C4-2B (cell line): Measurements from ENCODE around the gene OR4Q3.
"Not testable (repeated sequence)": the region's sequence is repeated elsewhere in the genome, so short reads cannot be mapped to it uniquely, and the experiment has no call there.

Experiments used
- H3K27ac ChIP-seq: fragments of 450-650 bp; 2 replicates; pipeline ENCODE4 v1.5.1; 2017
- ZFX ChIP-seq: fragments of 450-650 bp; IDR thresholded peaks from 2 replicates; pipeline ENCODE4 v1.6.1; 2017
- TF ChIP-seq, protein P1 (sequence below): fragments of 450-650 bp; conservative IDR thresholded peaks from 2 replicates; pipeline ENCODE4 v1.5.1; 2017; ENCODE audit warnings: mild to moderate bottlenecking

The OR4Q3 gene

DNA sequence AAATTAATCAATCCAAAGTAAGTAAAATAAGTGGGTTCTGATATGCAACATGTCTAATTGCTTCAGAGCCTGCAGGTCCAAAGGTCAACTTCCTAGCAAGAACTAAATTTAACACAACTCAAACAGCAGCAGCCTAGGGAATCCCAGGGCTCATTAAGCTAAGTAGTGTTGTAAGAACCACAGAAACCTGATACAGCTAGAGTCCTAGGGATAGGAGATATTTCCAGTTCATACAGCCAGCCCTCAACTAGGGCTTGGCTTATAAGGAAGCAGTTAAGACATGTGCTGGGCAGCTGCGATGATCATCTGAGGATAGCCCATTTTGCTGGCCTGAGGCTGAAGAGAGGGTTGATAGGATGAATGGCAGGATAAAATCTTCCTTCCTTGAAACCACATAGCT is at the start of gene OR4Q3:
Gene OR4Q3 (plus strand): TSS at position 316 of the 400 bp plus-strand sequence.
- TF ChIP-seq, protein P1, sequence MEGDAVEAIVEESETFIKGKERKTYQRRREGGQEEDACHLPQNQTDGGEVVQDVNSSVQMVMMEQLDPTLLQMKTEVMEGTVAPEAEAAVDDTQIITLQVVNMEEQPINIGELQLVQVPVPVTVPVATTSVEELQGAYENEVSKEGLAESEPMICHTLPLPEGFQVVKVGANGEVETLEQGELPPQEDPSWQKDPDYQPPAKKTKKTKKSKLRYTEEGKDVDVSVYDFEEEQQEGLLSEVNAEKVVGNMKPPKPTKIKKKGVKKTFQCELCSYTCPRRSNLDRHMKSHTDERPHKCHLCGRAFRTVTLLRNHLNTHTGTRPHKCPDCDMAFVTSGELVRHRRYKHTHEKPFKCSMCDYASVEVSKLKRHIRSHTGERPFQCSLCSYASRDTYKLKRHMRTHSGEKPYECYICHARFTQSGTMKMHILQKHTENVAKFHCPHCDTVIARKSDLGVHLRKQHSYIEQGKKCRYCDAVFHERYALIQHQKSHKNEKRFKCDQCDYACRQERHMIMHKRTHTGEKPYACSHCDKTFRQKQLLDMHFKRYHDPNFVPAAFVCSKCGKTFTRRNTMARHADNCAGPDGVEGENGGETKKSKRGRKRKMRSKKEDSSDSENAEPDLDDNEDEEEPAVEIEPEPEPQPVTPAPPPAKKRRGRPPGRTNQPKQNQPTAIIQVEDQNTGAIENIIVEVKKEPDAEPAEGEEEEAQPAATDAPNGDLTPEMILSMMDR = no peak
- TF ChIP-seq ZFX = no peak
- no peak within 1 kb of the TSS for H3K27ac ChIP-seq

DNA sequence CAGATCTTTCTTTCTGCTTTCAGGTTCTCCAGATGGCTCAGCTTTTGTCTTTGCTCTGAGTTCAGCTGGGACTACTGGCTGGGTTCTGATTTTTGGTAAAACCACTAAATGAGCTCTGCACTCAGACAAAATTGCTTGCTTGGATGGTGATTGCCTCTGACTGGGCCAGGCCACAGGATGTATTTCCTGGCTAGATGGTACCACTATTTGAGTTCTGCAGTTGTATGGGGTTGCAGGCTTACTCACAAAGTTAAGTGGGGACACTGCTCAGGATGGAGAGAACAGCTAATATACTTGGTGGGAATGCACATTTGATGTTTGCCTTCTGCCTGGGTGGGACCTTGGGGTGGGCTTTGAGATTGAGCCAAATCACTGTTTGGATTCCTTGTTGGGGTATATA is 14.0 kb upstream of the OR4Q3 start:
- TF ChIP-seq, protein P1 = no peak
- no peak for TF ChIP-seq ZFX
- H3K27ac ChIP-seq = no peak overlapping the region

DNA sequence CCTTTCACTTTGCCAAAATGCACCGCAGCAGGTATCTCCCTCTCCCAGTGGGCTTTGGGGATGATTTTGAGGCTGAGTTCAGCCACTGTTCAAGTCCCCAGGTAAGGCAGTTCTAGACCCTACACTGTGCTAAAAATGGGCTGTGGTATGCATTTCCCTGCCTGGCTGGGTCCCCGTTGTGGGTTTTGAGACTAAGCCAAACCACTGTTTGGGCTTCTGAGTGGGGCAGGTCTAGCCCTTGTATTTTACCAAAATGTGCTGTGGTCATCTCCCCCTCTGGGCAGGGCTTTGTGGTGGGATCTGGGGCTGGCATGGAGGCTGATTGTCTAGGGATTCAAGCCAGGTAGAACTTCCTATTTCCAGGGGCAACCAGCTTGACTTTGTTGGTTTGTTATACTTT is 13.6 kb upstream of the OR4Q3 start:
- TF ChIP-seq ZFX = no peak
- TF ChIP-seq, protein P1 = no peak
- H3K27ac ChIP-seq = no peak overlapping the region

DNA sequence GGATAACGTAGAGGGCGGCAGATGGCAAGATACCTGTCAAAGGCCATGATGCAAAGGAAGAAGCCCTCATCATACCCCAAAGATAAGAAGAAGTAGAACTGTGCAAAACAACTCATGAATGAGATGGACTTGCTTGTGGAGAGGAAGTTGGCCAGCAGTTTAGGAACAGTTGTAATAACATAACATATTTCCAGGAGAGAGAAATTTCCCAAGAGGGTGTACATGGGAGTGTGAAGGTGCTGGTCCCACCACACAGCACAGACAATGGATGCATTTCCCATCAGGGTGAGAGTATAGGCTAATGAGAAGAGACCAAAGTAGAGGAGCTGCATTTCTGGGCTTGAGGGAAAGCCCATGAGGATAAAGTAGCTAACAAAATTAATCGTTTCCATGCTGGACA is 9.5 kb upstream of the OR4Q3 start:
- H3K27ac ChIP-seq = not testable (repeated sequence)

DNA sequence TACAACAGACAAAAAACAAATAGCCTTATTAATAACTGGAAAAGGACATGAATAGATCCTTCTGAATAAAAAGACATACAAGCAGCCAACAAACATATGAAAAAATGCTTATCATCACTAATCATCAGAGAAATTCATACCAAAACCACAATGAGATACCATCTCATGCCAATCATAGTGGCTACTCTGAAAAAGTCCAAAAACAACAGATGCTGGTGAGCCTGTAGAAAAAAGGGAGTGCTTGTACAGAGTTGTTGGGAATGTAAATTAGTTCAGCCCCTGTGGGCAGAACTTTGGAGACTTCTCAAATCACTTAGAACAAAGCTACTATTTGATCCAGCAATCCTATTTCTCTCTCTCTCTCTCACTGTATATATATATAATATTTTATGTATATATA is 8.9 kb downstream of the OR4Q3 start:
- not testable (repeated sequence) for H3K27ac ChIP-seq

DNA sequence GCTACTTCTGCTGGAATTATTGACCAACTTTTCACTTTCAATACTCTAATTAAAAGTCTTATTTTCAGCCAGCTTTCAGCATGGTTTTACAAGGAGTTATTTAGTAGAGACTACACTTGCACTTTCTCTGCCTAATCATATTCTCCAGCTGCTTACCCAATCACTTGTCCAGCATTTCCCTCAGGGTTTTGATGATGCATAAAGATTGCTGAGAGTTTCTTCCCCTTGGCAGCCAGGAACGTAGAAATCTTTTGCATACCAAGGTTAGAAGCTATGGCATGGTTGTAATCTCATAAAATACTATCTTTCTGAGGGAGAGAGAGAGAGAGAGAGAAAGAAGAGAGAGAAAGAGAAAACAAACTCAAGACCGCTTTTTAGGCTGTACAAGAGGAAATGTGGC is 10.8 kb downstream of the OR4Q3 start:
- TF ChIP-seq, protein P1 = no peak
- TF ChIP-seq ZFX = no peak
- no peak overlapping the region for H3K27ac ChIP-seq

DNA sequence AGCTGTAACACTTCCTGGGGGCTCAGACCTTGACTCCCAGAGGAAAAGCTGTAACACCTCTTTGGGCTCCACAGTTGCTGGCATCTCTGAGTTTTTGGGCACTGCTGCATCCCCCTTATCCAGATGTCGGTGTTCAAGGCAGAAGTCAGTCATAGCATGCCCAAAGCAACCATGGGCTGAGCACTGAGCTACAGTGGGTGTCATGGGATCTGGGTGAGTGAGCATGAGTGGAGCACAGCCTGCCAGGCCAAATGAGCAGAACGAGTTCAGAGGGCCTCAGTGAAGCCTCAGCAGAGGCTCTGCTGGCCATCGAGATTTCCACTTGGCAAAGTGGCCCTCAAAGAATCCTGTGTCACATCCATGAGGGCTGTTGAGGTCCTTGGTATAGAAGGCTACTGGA is 28.1 kb downstream of the OR4Q3 start:
- not testable (repeated sequence) for H3K27ac ChIP-seq

DNA sequence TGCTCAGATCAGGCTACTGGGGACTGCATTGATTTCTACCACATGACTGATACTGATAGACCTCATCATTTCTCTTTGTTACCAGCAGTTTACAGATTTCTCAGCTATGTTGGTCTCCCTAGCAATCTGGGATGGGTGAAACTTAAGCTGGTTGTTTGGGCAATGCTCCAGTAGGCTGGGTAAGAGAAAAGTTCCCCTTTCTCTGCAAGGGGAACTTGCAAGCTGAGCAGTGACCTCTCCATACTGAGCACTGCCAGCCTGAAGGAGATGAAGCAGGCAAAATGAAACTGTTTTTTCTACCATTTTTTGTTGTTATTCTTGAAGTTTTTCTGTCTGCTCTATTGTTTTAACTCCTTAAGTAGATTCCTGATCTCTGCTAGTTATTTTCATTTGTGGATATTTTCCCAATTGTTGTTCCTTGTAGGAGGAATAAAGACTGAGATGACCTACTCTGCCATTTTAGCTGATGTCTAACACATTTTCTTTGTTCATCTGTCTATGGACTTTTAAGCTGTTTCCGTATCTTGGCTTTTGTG is 28.6 kb downstream of the OR4Q3 start:
- no peak overlapping the region for H3K27ac ChIP-seq
- TF ChIP-seq, protein P1 = no peak
- TF ChIP-seq ZFX = no peak

DNA sequence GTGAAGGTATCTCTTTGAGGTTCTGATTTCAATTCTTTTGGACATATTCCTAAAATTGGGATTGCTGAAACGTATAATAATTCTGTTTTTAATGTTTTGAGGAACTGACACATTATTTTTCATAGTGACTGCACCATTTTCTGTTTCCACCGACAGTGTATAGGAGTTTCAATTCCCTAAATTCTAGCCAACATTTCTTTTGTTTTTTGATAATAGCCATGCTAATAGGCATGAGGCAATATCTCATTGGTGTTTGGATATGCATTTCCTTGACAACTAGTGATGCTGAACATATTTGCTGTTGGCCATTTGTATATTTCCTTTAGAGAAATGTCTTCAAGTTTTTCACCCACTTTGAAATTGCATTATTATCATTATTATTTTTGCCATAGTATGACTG is 29.1 kb downstream of the OR4Q3 start:
- H3K27ac ChIP-seq = not testable (repeated sequence)

DNA sequence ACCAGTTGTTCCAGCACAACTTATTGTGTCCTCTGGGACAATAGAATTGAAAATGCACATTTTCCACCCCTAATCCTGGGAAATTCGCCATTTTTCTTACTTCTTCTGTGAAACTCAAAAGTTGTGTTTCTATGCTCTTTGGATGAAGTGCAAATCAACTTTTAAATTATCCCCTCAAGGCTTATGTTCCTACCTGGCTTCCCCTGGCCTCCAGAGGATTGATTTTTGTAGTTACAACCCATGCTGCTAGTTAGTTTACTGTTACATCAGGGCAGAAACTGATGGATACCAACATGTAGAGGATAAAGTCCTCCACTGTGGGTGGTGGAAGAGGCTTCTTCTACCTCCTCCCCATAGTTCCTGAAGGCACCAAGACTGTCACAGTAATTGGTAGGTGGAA is 29.8 kb downstream of the OR4Q3 start, which contains the start of gene OR4M1:
Gene OR4M1 (plus strand): TSS at position 301 of the 400 bp plus-strand sequence. CDS start 6,819 bp downstream, outside the sequence.
- not testable (repeated sequence) for H3K27ac ChIP-seq
